Neural cell (in vitro differentiated cells): ENCODE data around the gene ARHGAP29. TPM values are rescaled to one million over a fixed set of nuclear protein-coding genes. Genes with fewer than 3 reads are reported as not detected.

ENCODE experiments used
- H2AFZ ChIP-seq: fragments of 200-600, 300-800 bp; sonication (generic), shearing (Covaris generic); 2 replicates; pipeline ENCODE4 v1.6.0; 2014; ENCODE audit warnings: low read depth, mild to moderate bottlenecking, antibody characterized with exemption, low read length, moderate library complexity
- H3F3A ChIP-seq: fragments of 200-600 bp; shearing (Covaris generic); 2 replicates; pipeline ENCODE4 v1.6.1; 2016; ENCODE audit warnings: mild to moderate bottlenecking, moderate library complexity, mixed read lengths, antibody characterized with exemption, low read length; ENCODE audit not compliant: insufficient read depth, poor library complexity, severe bottlenecking
- H3K27ac ChIP-seq: fragments of 200-600, 300-800 bp; sonication (generic), shearing (Covaris generic); 2 replicates; pipeline ENCODE4 v1.5.1; 2014; ENCODE audit warnings: mild to moderate bottlenecking, low read length, moderate library complexity
- H3K27me3 ChIP-seq: fragments of 300-800, 200-600 bp; sonication (generic), shearing (Covaris generic); 2 replicates; pipeline ENCODE4 v1.6.0; 2014; ENCODE audit warnings: mild to moderate bottlenecking, low read depth, low read length, moderate library complexity; ENCODE audit not compliant: insufficient read depth
- H3K36me3 ChIP-seq: fragments of 300-800, 200-600 bp; sonication (generic), shearing (Covaris generic); 2 replicates; pipeline ENCODE4 v1.5.1; 2014; ENCODE audit warnings: mild to moderate bottlenecking, antibody characterized with exemption, low read length, moderate library complexity; ENCODE audit not compliant: insufficient read depth
- H3K4me2 ChIP-seq: fragments of 300-800, 200-600 bp; sonication (generic), shearing (Covaris generic); 2 replicates; pipeline ENCODE4 v1.6.0; 2014; ENCODE audit warnings: mild to moderate bottlenecking, low read length
- H3K4me3 ChIP-seq: fragments of 300-800, 200-600 bp; sonication (generic), shearing (Covaris generic); 2 replicates; pipeline ENCODE4 v1.5.1; 2014; ENCODE audit warnings: mild to moderate bottlenecking, low read length, moderate library complexity
- H3K79me2 ChIP-seq: fragments of 200-600 bp; shearing (Covaris generic); replicated peaks from 2 replicates; pipeline ENCODE4 v1.6.0; 2014; ENCODE audit warnings: mild to moderate bottlenecking, low read length, moderate library complexity; ENCODE audit not compliant: insufficient read depth
- H3K9ac ChIP-seq: fragments of 300-800, 200-600 bp; sonication (generic), shearing (Covaris generic); 2 replicates; pipeline ENCODE4 v1.6.1; 2016; ENCODE audit warnings: mild to moderate bottlenecking, low read length, mixed read lengths
- H3K9me2 ChIP-seq: fragments of 200-600 bp; shearing (Covaris generic); 2 replicates; pipeline ENCODE4 v1.6.1; 2016; ENCODE audit warnings: mild to moderate bottlenecking, low read length, mixed read lengths; ENCODE audit not compliant: insufficient read depth
- H3K9me3 ChIP-seq: fragments of 200-600, 300-800 bp; sonication (generic), shearing (Covaris generic); 2 replicates; pipeline ENCODE4 v1.6.1; 2016; ENCODE audit warnings: mild to moderate bottlenecking, mixed run types, low read length, moderate library complexity, mixed read lengths
- H4K20me1 ChIP-seq: fragments of 200-600 bp; shearing (Covaris generic); 2 replicates; pipeline ENCODE4 v1.6.1; 2016; ENCODE audit warnings: mild to moderate bottlenecking, mixed run types; ENCODE audit not compliant: insufficient read depth
- EP300 ChIP-seq: fragments of 450-650 bp; conservative IDR thresholded peaks from 2 replicates; pipeline ENCODE4 v1.6.1; 2014; ENCODE audit warnings: antibody characterized with exemption, mild to moderate bottlenecking, moderate library complexity; ENCODE audit not compliant: poor library complexity, severe bottlenecking
- EZH2 ChIP-seq: fragments of 200-600, 300-800 bp; shearing (Covaris generic), sonication (generic); IDR thresholded peaks from 2 replicates; pipeline ENCODE4 v1.6.1; 2014; ENCODE audit warnings: antibody characterized with exemption, low read length, borderline replicate concordance, mild to moderate bottlenecking; ENCODE audit not compliant: insufficient read depth, poor library complexity, severe bottlenecking
- MXI1 ChIP-seq: fragments of 450-650 bp; conservative IDR thresholded peaks from 2 replicates; pipeline ENCODE4 v1.6.1; 2014; ENCODE audit warnings: antibody characterized with exemption, mild to moderate bottlenecking; ENCODE audit not compliant: poor library complexity, severe bottlenecking
- POLR2AphosphoS5 ChIP-seq: IDR thresholded peaks from 2 replicates; pipeline ENCODE4 v1.6.1; 2012
- RAD21 ChIP-seq: fragments of 450-650 bp; conservative IDR thresholded peaks from 2 replicates; pipeline ENCODE4 v1.6.1; 2014; ENCODE audit warnings: antibody characterized with exemption, mild to moderate bottlenecking, moderate library complexity
- SMC3 ChIP-seq: fragments of 450-650 bp; conservative IDR thresholded peaks from 2 replicates; pipeline ENCODE4 v1.6.1; 2014; ENCODE audit warnings: antibody characterized with exemption, mild to moderate bottlenecking, moderate library complexity; ENCODE audit not compliant: poor library complexity
- TAF1 ChIP-seq: IDR thresholded peaks from 2 replicates; pipeline ENCODE4 v1.6.1; 2012; ENCODE audit warnings: low read depth
- polyA plus RNA-seq: library from polyadenylated mRNA; depleted of rRNA; stranded (reverse); fragments of >200 nt; gene quantifications from 2 replicates; pipeline ENCODE4 v1.2.3, GENCODE V29; 2014
- TF ChIP-seq, protein P1 (sequence below): IDR thresholded peaks from 2 replicates; pipeline ENCODE4 v1.6.1; 2012; ENCODE audit warnings: borderline replicate concordance
- TF ChIP-seq, protein P2 (sequence below): fragments of 450-650 bp; IDR thresholded peaks from 2 replicates; pipeline ENCODE4 v1.5.1; 2014; ENCODE audit warnings: antibody characterized with exemption, mild to moderate bottlenecking, moderate library complexity; ENCODE audit not compliant: poor library complexity, severe bottlenecking

The ARHGAP29 gene
- polyA plus RNA-seq, 1 donor from 2014 or later, result 1.2 TPM

DNA sequence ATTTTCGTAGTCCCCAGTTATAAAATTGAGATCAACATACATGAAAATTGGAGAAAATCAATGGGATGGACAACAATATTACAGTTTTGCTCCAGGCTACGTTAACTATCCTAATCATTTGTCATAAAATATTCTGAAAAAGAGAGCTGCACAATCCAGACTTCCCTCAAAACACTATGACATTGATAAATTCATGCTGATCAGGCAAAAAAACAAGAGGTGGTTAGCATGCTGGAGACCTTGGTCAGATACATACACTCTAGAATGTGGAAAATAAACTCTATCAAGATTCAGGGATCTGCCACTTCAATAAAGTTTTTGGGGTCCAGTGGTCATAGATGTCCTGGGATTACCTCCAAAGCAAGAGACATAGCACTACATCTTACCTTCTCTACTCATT, 32.5 kb upstream of the ARHGAP29 start:
- H3K4me2 ChIP-seq, result no peak overlapping the region
- no peak overlapping the region for H3K27ac ChIP-seq
- no peak overlapping the region for H3K4me3 ChIP-seq
- no peaks in the 10 kb centered on the region for H4K20me1 ChIP-seq
- H3K9me3 ChIP-seq, result no peaks in the 10 kb centered on the region
- H3K9me2 ChIP-seq, result no peaks in the 10 kb centered on the region
- no peaks in the 10 kb centered on the region for H3K79me2 ChIP-seq
- no peaks in the 10 kb centered on the region for H3F3A ChIP-seq
- H3K9ac ChIP-seq, result no peak overlapping the region
- TF ChIP-seq, protein P1, sequence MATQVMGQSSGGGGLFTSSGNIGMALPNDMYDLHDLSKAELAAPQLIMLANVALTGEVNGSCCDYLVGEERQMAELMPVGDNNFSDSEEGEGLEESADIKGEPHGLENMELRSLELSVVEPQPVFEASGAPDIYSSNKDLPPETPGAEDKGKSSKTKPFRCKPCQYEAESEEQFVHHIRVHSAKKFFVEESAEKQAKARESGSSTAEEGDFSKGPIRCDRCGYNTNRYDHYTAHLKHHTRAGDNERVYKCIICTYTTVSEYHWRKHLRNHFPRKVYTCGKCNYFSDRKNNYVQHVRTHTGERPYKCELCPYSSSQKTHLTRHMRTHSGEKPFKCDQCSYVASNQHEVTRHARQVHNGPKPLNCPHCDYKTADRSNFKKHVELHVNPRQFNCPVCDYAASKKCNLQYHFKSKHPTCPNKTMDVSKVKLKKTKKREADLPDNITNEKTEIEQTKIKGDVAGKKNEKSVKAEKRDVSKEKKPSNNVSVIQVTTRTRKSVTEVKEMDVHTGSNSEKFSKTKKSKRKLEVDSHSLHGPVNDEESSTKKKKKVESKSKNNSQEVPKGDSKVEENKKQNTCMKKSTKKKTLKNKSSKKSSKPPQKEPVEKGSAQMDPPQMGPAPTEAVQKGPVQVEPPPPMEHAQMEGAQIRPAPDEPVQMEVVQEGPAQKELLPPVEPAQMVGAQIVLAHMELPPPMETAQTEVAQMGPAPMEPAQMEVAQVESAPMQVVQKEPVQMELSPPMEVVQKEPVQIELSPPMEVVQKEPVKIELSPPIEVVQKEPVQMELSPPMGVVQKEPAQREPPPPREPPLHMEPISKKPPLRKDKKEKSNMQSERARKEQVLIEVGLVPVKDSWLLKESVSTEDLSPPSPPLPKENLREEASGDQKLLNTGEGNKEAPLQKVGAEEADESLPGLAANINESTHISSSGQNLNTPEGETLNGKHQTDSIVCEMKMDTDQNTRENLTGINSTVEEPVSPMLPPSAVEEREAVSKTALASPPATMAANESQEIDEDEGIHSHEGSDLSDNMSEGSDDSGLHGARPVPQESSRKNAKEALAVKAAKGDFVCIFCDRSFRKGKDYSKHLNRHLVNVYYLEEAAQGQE, result no peak
- TF ChIP-seq EP300 (no peak), RAD21 (no peak), MXI1 (no peak), SMC3 (no peak), TAF1 (no peak)
- no peak overlapping the region for H2AFZ ChIP-seq
- no peaks in the 10 kb centered on the region for H3K27me3 ChIP-seq
- H3K36me3 ChIP-seq, result no peaks in the 10 kb centered on the region

DNA sequence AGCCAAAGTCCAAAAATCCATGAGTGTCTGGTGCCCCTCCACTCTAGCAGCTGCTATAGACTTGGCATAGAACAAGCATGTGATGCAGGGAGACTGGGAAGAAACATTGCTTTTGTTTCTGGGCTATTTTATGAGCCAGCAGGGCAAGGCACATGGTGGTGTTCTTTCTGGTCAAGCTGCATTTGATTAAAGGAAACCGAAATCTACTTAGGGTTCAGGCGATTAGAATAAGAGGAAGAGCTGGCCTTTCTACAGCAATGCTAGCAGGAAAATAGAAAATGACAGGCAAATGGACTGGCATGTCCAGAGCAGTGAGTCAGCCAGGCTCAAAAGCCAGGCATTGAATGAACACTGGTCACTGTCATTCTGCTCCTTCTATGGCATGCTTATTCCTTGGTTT, 28.5 kb upstream of the ARHGAP29 start:
- Histone ChIP-seq H3F3A (no peaks in the 10 kb centered on the region), H3K9ac (no peak overlapping the region), H3K9me2 (no peaks in the 10 kb centered on the region), H3K9me3 (no peaks in the 10 kb centered on the region), H3K27me3 (no peaks in the 10 kb centered on the region), H2AFZ (no peak overlapping the region), H3K27ac (no peak overlapping the region), H3K4me3 (no peak overlapping the region), H3K36me3 (no peaks in the 10 kb centered on the region), H4K20me1 (no peaks in the 10 kb centered on the region), H3K4me2 (no peak overlapping the region), H3K79me2 (no peaks in the 10 kb centered on the region)
- TF ChIP-seq MXI1 (no peak), TAF1 (no peak)

DNA sequence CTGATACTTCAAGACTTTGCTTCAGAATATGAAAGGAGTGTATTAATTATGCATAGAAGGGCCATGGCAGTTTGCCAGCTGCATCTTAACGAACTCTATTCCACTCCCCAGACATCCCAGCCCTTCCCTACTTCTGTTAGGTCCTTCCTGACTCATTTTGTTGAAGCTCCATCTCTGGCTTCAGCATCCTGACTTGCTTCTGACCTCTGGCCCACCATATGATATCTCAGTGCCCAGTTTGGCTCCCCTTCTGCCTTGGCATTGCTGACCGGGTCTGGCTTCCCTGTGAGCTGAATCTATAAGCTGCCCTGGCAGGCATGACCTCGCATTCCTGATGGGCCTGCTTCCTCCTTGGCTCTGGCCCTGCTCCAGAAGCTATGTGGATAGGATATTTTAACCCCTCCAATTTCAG, 27.6 kb upstream of the ARHGAP29 start:
- no peak overlapping the region for H3K4me2 ChIP-seq
- H3F3A ChIP-seq, result no peaks in the 10 kb centered on the region
- no peaks in the 10 kb centered on the region for H3K79me2 ChIP-seq
- TF ChIP-seq EP300, result no peak
- no peak for TF ChIP-seq TAF1
- TF ChIP-seq, protein P2, sequence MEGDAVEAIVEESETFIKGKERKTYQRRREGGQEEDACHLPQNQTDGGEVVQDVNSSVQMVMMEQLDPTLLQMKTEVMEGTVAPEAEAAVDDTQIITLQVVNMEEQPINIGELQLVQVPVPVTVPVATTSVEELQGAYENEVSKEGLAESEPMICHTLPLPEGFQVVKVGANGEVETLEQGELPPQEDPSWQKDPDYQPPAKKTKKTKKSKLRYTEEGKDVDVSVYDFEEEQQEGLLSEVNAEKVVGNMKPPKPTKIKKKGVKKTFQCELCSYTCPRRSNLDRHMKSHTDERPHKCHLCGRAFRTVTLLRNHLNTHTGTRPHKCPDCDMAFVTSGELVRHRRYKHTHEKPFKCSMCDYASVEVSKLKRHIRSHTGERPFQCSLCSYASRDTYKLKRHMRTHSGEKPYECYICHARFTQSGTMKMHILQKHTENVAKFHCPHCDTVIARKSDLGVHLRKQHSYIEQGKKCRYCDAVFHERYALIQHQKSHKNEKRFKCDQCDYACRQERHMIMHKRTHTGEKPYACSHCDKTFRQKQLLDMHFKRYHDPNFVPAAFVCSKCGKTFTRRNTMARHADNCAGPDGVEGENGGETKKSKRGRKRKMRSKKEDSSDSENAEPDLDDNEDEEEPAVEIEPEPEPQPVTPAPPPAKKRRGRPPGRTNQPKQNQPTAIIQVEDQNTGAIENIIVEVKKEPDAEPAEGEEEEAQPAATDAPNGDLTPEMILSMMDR, result no peak
- TF ChIP-seq EZH2, result no peak
- no peak for TF ChIP-seq SMC3
- TF ChIP-seq, protein P1, result no peak
- TF ChIP-seq MXI1, result no peak
- no peak for TF ChIP-seq POLR2AphosphoS5
- TF ChIP-seq RAD21, result no peak
- no peak overlapping the region for H3K4me3 ChIP-seq
- no peaks in the 10 kb centered on the region for H3K27me3 ChIP-seq
- no peaks in the 10 kb centered on the region for H3K9me3 ChIP-seq
- H3K9me2 ChIP-seq, result no peaks in the 10 kb centered on the region
- H3K36me3 ChIP-seq, result no peaks in the 10 kb centered on the region
- H3K27ac ChIP-seq, result no peak overlapping the region
- no peak overlapping the region for H3K9ac ChIP-seq
- H2AFZ ChIP-seq, result no peak overlapping the region
- H4K20me1 ChIP-seq, result no peaks in the 10 kb centered on the region
